H1 (cell line): Measurements from ENCODE around the gene ITPR1. TPM values are rescaled to one million over a fixed set of nuclear protein-coding genes. Genes with fewer than 3 reads are reported as not detected.

Experiments used
- CTCF ChIA-PET: fragments of 300-600 bp; sonication (Branson Sonifier 250); formaldehyde crosslinking; loops from one replicate; lab custom pipeline; 2021; ENCODE audit not compliant: partially characterized antibody; lab: Charles Lee
- POLR2A ChIA-PET: fragments of 300-600 bp; sonication (Branson Sonifier 250); formaldehyde crosslinking; loops from one replicate; lab custom pipeline; 2021; ENCODE audit warnings: inconsistent platforms; ENCODE audit not compliant: partially characterized antibody; lab: Charles Lee
- DNase-seq, 2 experiments: peaks; one replicate each; pipeline versions ENCODE4 v3.0.0 to v3.0.0-alpha.2; 2010 to 2022; ENCODE audit warnings: low spot score in 2 of 2, low read depth in 1 of 2, mixed read lengths in 1 of 2
- FAIRE-seq: peaks from 2 replicates; lab custom pipeline; 2011; peaks lifted over from hg19 to GRCh38; lab: Jason Lieb, UNC
- H2AFZ ChIP-seq: 2 replicates; pipeline ENCODE4 v1.8.1; 2012; ENCODE audit warnings: low read length, inconsistent platforms
- H2AK5ac ChIP-seq: 2 replicates; pipeline ENCODE4 v1.6.1; 2013; ENCODE audit warnings: low read depth, low read length
- H2BK120ac ChIP-seq: replicated peaks from 2 replicates; pipeline ENCODE3; 2013; ENCODE audit warnings: low read depth, low read length, inconsistent platforms
- H2BK12ac ChIP-seq: 2 replicates; pipeline ENCODE4 v1.6.1; 2013; ENCODE audit warnings: low read depth, low read length
- H2BK15ac ChIP-seq: 2 replicates; pipeline ENCODE4 v1.6.1; 2013; ENCODE audit warnings: low read length
- H2BK20ac ChIP-seq: 2 replicates; pipeline ENCODE4 v1.6.1; 2013; ENCODE audit warnings: low read length
- H2BK5ac ChIP-seq: 2 replicates; pipeline ENCODE4 v1.6.1; 2013; ENCODE audit warnings: low read depth, low read length
- H3K14ac ChIP-seq: 2 replicates; pipeline ENCODE4 v1.6.1; 2013; ENCODE audit warnings: inconsistent platforms; ENCODE audit not compliant: insufficient read length
- H3K18ac ChIP-seq: 2 replicates; pipeline ENCODE4 v1.6.1; 2013; ENCODE audit warnings: low read length; ENCODE audit errors: extremely low read depth
- H3K23ac ChIP-seq: 2 replicates; pipeline ENCODE4 v1.6.1; 2013; ENCODE audit warnings: inconsistent platforms; ENCODE audit not compliant: insufficient read length
- H3K23me2 ChIP-seq: 2 replicates; pipeline ENCODE4 v1.6.1; 2013; ENCODE audit warnings: low read depth, low read length
- H3K27ac ChIP-seq: 2 replicates; pipeline ENCODE4 v1.6.1; 2011; ENCODE audit warnings: low read depth, low read length, inconsistent platforms
- H3K27me3 ChIP-seq, 4 experiments: replicated peaks in 1 of 4; 1 replicate in 1 of 4; 2 replicates in 3 of 4; pipeline versions ENCODE4 v1.6.1 to v1.8.1; 2011 to 2013; ENCODE audit warnings: low read length in 3 of 4, mild to moderate bottlenecking in 3 of 4, inconsistent platforms in 2 of 4, mixed read lengths in 2 of 4, moderate library complexity in 1 of 4; ENCODE audit not compliant: control insufficient read depth in 3 of 4, insufficient read depth in 3 of 4; ENCODE audit errors: extremely low read depth in 1 of 4
- H3K36me3 ChIP-seq, 4 experiments: 2 replicates each; pipeline versions ENCODE4 v1.6.1 to v1.8.1; 2011 to 2013; ENCODE audit warnings: mild to moderate bottlenecking in 4 of 4, low read length in 3 of 4, moderate library complexity in 2 of 4, control low read depth in 1 of 4, inconsistent platforms in 1 of 4; ENCODE audit not compliant: insufficient read depth in 4 of 4, control insufficient read depth in 2 of 4
- H3K4ac ChIP-seq: replicated peaks from 2 replicates; pipeline ENCODE3; 2013; ENCODE audit warnings: low read length, low read depth, mixed read lengths, inconsistent platforms; ENCODE audit not compliant: insufficient read length
- H3K4me1 ChIP-seq, 4 experiments: replicated peaks in 1 of 4; 1 replicate in 1 of 4; 2 replicates in 3 of 4; pipeline versions ENCODE4 v1.6.1 to v1.8.1; 2011 to 2013; ENCODE audit warnings: low read length in 3 of 4, inconsistent platforms in 2 of 4, mixed read lengths in 1 of 4; ENCODE audit not compliant: insufficient read depth in 4 of 4, control insufficient read depth in 3 of 4
- H3K4me2 ChIP-seq, 2 experiments: 2 replicates each; pipeline versions ENCODE4 v1.6.1 to v1.8.1; 2011 to 2013; ENCODE audit warnings: low read depth in 2 of 2, low read length in 2 of 2, control low read depth in 1 of 2, inconsistent platforms in 1 of 2, mild to moderate bottlenecking in 1 of 2; ENCODE audit not compliant: insufficient read depth in 1 of 2
- H3K4me3 ChIP-seq, 4 experiments: fragments of 200-600, 300-600 bp in 1 of 4; sonication (generic), shearing (Covaris generic), sonication (Bioruptor Twin) in 1 of 4; 2 replicates each; pipeline versions ENCODE4 v1.5.1 to v1.8.1; 2011 to 2016; ENCODE audit warnings: low read length in 4 of 4, low read depth in 3 of 4, control low read depth in 2 of 4, inconsistent platforms in 2 of 4, mild to moderate bottlenecking in 2 of 4, mixed read lengths in 1 of 4, moderate library complexity in 1 of 4; ENCODE audit not compliant: insufficient read depth in 2 of 4; ENCODE audit errors: extremely low read depth in 1 of 4
- H3K56ac ChIP-seq: replicated peaks from 2 replicates; pipeline ENCODE3; 2013; ENCODE audit warnings: low read depth, mild to moderate bottlenecking, mixed read lengths, low read length, inconsistent platforms; ENCODE audit not compliant: insufficient read length
- H3K79me1 ChIP-seq: 2 replicates; pipeline ENCODE4 v1.6.1; 2013; ENCODE audit warnings: low read depth, low read length, control low read depth
- H3K79me2 ChIP-seq, 2 experiments: 2 replicates each; pipeline versions ENCODE4 v1.6.1 to v1.8.1; 2012 to 2013; ENCODE audit warnings: low read length in 2 of 2, mild to moderate bottlenecking in 2 of 2, inconsistent platforms in 1 of 2; ENCODE audit not compliant: insufficient read depth in 2 of 2, control insufficient read depth in 1 of 2
- H3K9ac ChIP-seq, 4 experiments: replicated peaks in 1 of 4; 1 replicate in 1 of 4; 2 replicates in 3 of 4; pipeline versions ENCODE4 v1.6.1 to v1.8.1; 2011 to 2013; ENCODE audit warnings: low read depth in 3 of 4, low read length in 3 of 4, control low read depth in 2 of 4, mild to moderate bottlenecking in 2 of 4, moderate library complexity in 2 of 4, inconsistent platforms in 1 of 4; ENCODE audit errors: extremely low read depth in 1 of 4
- H3K9me3 ChIP-seq, 2 experiments: 2 replicates each; pipeline versions ENCODE4 v1.6.1 to v1.8.1; 2012 to 2013; ENCODE audit warnings: mild to moderate bottlenecking in 2 of 2, moderate library complexity in 2 of 2, control low read depth in 1 of 2, inconsistent platforms in 1 of 2, low read depth in 1 of 2, low read length in 1 of 2, mixed read lengths in 1 of 2; ENCODE audit not compliant: insufficient read depth in 2 of 2
- H4K20me1 ChIP-seq, 2 experiments: replicated peaks in 1 of 2; 2 replicates each; pipeline versions ENCODE3 to v1.8.1; 2011 to 2013; ENCODE audit warnings: inconsistent platforms in 2 of 2, low read length in 2 of 2, mild to moderate bottlenecking in 1 of 2; ENCODE audit not compliant: insufficient read depth in 2 of 2, control insufficient read depth in 1 of 2
- H4K5ac ChIP-seq: 2 replicates; pipeline ENCODE4 v1.6.1; 2013; ENCODE audit warnings: low read length, low read depth, mixed read lengths, inconsistent platforms; ENCODE audit not compliant: insufficient read length
- H4K8ac ChIP-seq: 2 replicates; pipeline ENCODE4 v1.8.0; 2013; ENCODE audit warnings: mild to moderate bottlenecking, moderate library complexity, low read length, inconsistent platforms; ENCODE audit not compliant: insufficient read depth; ENCODE audit errors: extremely low read depth
- H4K91ac ChIP-seq: replicated peaks from 2 replicates; pipeline ENCODE3; 2013; ENCODE audit warnings: low read length, mixed read lengths, inconsistent platforms; ENCODE audit not compliant: insufficient read length
- CBX8 ChIP-seq: fragments of 300-800, 300-1000 bp; sonication (generic); IDR thresholded peaks from 2 replicates; pipeline ENCODE4 v1.7.1; 2016; ENCODE audit warnings: low read depth, low read length, borderline replicate concordance
- GABPA ChIP-seq: IDR thresholded peaks from 2 replicates; pipeline ENCODE4 v1.6.1; 2011; ENCODE audit warnings: mild to moderate bottlenecking, low read length, moderate library complexity, borderline replicate concordance; ENCODE audit not compliant: insufficient read depth
- KDM5A ChIP-seq: fragments of 200-600 bp; IDR thresholded peaks from 2 replicates; pipeline ENCODE4 v1.7.1; 2012; ENCODE audit warnings: mild to moderate bottlenecking, low read length, inconsistent platforms, mixed read lengths
- NANOG ChIP-seq: IDR thresholded peaks from 2 replicates; pipeline ENCODE4 v1.6.1; 2011; ENCODE audit warnings: low read length, low read depth, mild to moderate bottlenecking, inconsistent platforms; ENCODE audit not compliant: insufficient read depth, poor library complexity, severe bottlenecking
- PHF8 ChIP-seq: fragments of 200-600 bp; sonication (generic); conservative IDR thresholded peaks from 2 replicates; pipeline ENCODE4 v1.7.1; 2012; ENCODE audit warnings: low read depth, mild to moderate bottlenecking, inconsistent platforms, low read length, moderate library complexity
- RNF2 ChIP-seq: fragments of 200-900, 300-1000 bp; sonication (generic); IDR thresholded peaks from 2 replicates; pipeline ENCODE4 v1.7.1; 2016; ENCODE audit warnings: borderline replicate concordance, low read depth, mild to moderate bottlenecking, antibody characterized with exemption, low read length; ENCODE audit not compliant: poor library complexity, severe bottlenecking; ENCODE audit errors: missing control alignments
- SIRT6 ChIP-seq: IDR thresholded peaks from one replicate; pipeline ENCODE4 v1.7.1; 2012; ENCODE audit warnings: low read length, inconsistent platforms
- SP1 ChIP-seq: IDR thresholded peaks from 2 replicates; pipeline ENCODE4 v1.6.1; 2011; ENCODE audit warnings: low read depth, low read length
- SP2 ChIP-seq: IDR thresholded peaks from 2 replicates; pipeline ENCODE4 v1.6.1; 2012; ENCODE audit warnings: mild to moderate bottlenecking, low read length, inconsistent platforms
- WGBS, 2 experiments: shearing (Covaris generic) in 1 of 2; methylation state at CpG; one replicate each; pipeline versions ENCODE4 v1.1.6 to v1.1.7; 2013 to 2015; ENCODE audit warnings: low lambda C conversion rate in 2 of 2, mixed read lengths in 2 of 2, inconsistent platforms in 1 of 2, low coverage in 1 of 2, missing lambda C conversion rate in 1 of 2; ENCODE audit not compliant: insufficient replicate concordance in 2 of 2, insufficient coverage in 1 of 2, insufficient read length in 1 of 2; ENCODE audit errors: extremely low coverage in 1 of 2, missing lambda C conversion rate in 1 of 2; 5-methylcytosine and 5-hydroxymethylcytosine counted together
- polyA plus RNA-seq, 7 experiments: library from polyadenylated mRNA; depleted of rRNA in 3 of 7; stranded (reverse) in 5 of 7; unstranded in 2 of 7; fragments of >200 nt in 5 of 7; fragments of 200-250 nt in 2 of 7; gene quantifications; 1 replicate in 5 of 7; 2 replicates in 1 of 7; 4 replicates in 1 of 7; pipeline versions ENCODE4 v1.2.1 to v1.2.3, GENCODE V29; 2011 to 2013; ENCODE audit warnings: missing spikeins in 2 of 7, mixed read lengths in 2 of 7
- total RNA-seq: library from RNA; stranded (reverse); fragmentation: NEBNext Ultra II Directional; extraction: Animal tissue kit (Norgen Biotek cat#: 25700); gene quantifications from 2 replicates; pipeline ENCODE4 v1.2.1, GENCODE V29; 2021

The ITPR1 gene
- total and polyA plus RNA-seq, 2 of the 8 experiments (the other 6 are each of a cell fraction or from before 2014, with no cell fraction given): 2.5 to 16.3 TPM

DNA sequence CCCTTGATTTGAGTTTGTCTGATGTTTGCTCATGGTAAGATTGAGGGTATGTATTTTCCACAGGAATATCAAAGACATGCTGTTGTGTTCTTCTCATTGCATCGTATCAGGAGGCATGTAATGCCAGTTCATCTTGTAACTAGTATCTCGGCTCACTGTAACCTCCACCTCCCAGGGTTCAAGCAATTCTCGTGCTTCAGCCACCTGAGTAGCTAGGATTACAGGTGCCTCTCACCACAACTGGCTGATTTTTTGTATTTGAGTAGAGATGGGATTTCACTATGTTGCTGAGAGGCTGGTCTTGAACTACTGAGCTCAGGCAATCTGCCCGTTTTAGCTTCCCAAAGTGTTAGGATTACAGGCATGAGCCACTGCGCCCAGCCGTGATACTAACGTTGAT is 323.2 kb downstream of the ITPR1 start:
- Histone ChIP-seq H3K4me1 (no peaks in the 10 kb centered on the region), H3K9ac (no peak overlapping the region), H3K4me2 (no peak overlapping the region), H3K9me3 (peaks cover 5 to 8% of the 10 kb centered on the region in 2 experiments; a peak in 2 of 4 replicates), H2BK12ac (no peak overlapping the region), H2BK20ac (no peak overlapping the region), H2BK120ac (no peak overlapping the region), H4K20me1 (no peaks in the 10 kb centered on the region), H4K8ac (no peak overlapping the region), H3K36me3 (no peaks in the 10 kb centered on the region; a peak in 2 of 8 replicates), H3K14ac (no peak overlapping the region), H3K4me3 (no peak overlapping the region), H4K5ac (no peak overlapping the region), H2BK15ac (no peak overlapping the region), H3K56ac (no peak overlapping the region), H3K23ac (no peak overlapping the region), H3K4ac (no peak overlapping the region), H3K23me2 (no peaks in the 10 kb centered on the region), H3K79me2 (no peaks in the 10 kb centered on the region), H2AFZ (no peak overlapping the region), H3K79me1 (no peaks in the 10 kb centered on the region), H4K91ac (no peak overlapping the region), H3K27me3 (no peaks in the 10 kb centered on the region), H3K27ac (no peak overlapping the region), H3K18ac (no peak overlapping the region), H2AK5ac (no peak overlapping the region), H2BK5ac (no peak overlapping the region)
- CTCF ChIA-PET: interaction anchor here (1.0 to 1.7 kb wide), 3 partner anchors 10 to 79 kb away, joined by 3 read pairs; no protein-coding TSS in a partner anchor
- no peak for FAIRE-seq
- WGBS, 2 experiments: 93% methylated on average over 7 of the region's 7 CpGs; no CpG with 5 or more reads in 1 of the 2 experiments
- DNase-seq: no peak
- POLR2A ChIA-PET: no interaction called here
- TF ChIP-seq GABPA (no peak), RNF2 (no peak), SP1 (no peak), CBX8 (no peak), NANOG (no peak), KDM5A (no peak), SP2 (no peak), PHF8 (no peak), SIRT6 (no peak)
